HUES48 (cell line): ENCODE data around the gene ACOXL.

ENCODE experiments used
- H3K27ac ChIP-seq: one replicate; pipeline ENCODE4 v1.7.0; 2013; ENCODE audit warnings: low read depth, low read length, inconsistent platforms
- H3K27me3 ChIP-seq: 2 replicates; pipeline ENCODE4 v1.6.1; 2013; ENCODE audit warnings: mild to moderate bottlenecking, low read length; ENCODE audit not compliant: control insufficient read depth, insufficient read depth
- H3K36me3 ChIP-seq: 2 replicates; pipeline ENCODE4 v1.6.1; 2013; ENCODE audit warnings: low read length; ENCODE audit not compliant: control insufficient read depth, insufficient read depth
- H3K4me1 ChIP-seq: 2 replicates; pipeline ENCODE4 v1.6.1; 2013; ENCODE audit warnings: mild to moderate bottlenecking, low read length; ENCODE audit not compliant: control insufficient read depth, insufficient read depth
- H3K4me3 ChIP-seq: 2 replicates; pipeline ENCODE4 v1.5.1; 2013; ENCODE audit warnings: mild to moderate bottlenecking, low read depth, low read length
- H3K9ac ChIP-seq: 2 replicates; pipeline ENCODE4 v1.6.1; 2013; ENCODE audit warnings: mild to moderate bottlenecking, low read depth, low read length, moderate library complexity
- H3K9me3 ChIP-seq: 2 replicates; pipeline ENCODE4 v1.6.1; 2013; ENCODE audit warnings: low read length; ENCODE audit not compliant: control insufficient read depth, insufficient read depth

The ACOXL gene

GRCh38 chr2:110794951-110795350 lies 62.6 kb downstream of the ACOXL start:
- Histone ChIP-seq H3K27ac (no peak overlapping the region), H3K27me3 (no peaks in the 10 kb centered on the region), H3K9ac (no peak overlapping the region), H3K4me1 (no peaks in the 10 kb centered on the region), H3K9me3 (0 out of 2 replicates have a peak, but pooled peaks cover 3% of the 10 kb centered on the region), H3K36me3 (peaks cover 33% of the 10 kb centered on the region), H3K4me3 (no peak overlapping the region)

- Histone ChIP-seq H3K4me1 (peaks cover 14% of the 10 kb centered on the region), H3K36me3 (peaks cover 42% of the 10 kb centered on the region), H3K9ac (no peak overlapping the region), H3K9me3 (0 out of 2 replicates have a peak, but pooled peaks cover 3% of the 10 kb centered on the region), H3K27ac (no peak overlapping the region), H3K4me3 (no peak overlapping the region), H3K27me3 (no peaks in the 10 kb centered on the region)
Measured at GRCh38 chr2:110796716-110797301, 64.4 kb downstream of the ACOXL start.

GRCh38 chr2:110799376-110799775 lies 67.0 kb downstream of the ACOXL start:
- H3K9ac ChIP-seq: no peak overlapping the region
- H3K27me3 ChIP-seq: no peaks in the 10 kb centered on the region

GRCh38 chr2:110800611-110801402 lies 68.4 kb downstream of the ACOXL start:
- Histone ChIP-seq H3K9me3 (peaks cover 8% of the 10 kb centered on the region; the same call in 1 of the 2 replicates), H3K36me3 (peaks cover 46% of the 10 kb centered on the region), H3K4me3 (no peak overlapping the region), H3K4me1 (peaks cover 31% of the 10 kb centered on the region), H3K27ac (peak overlapping the region; percentile 76), H3K27me3 (no peaks in the 10 kb centered on the region), H3K9ac (no peak overlapping the region)

More at GRCh38 chr2:110799376-110799775, 67.0 kb downstream of the ACOXL start:
- Histone ChIP-seq H3K27ac (no peak overlapping the region), H3K4me3 (no peak overlapping the region), H3K4me1 (peaks cover 31% of the 10 kb centered on the region), H3K36me3 (peaks cover 39% of the 10 kb centered on the region), H3K9me3 (peaks cover 6% of the 10 kb centered on the region; the same call in 1 of the 2 replicates)

- no peaks in the 10 kb centered on the region for H3K27me3 ChIP-seq
- peaks cover 8% of the 10 kb centered on the region; the same call in 1 of the 2 replicates for H3K9me3 ChIP-seq
- peak overlapping the region; percentile 76 for H3K27ac ChIP-seq
- H3K4me1 ChIP-seq: peaks cover 31% of the 10 kb centered on the region
- H3K4me3 ChIP-seq: no peak overlapping the region; the same call in 1 of the 2 replicates
- H3K36me3 ChIP-seq: peaks cover 44% of the 10 kb centered on the region
- H3K9ac ChIP-seq: no peak overlapping the region
Measured at GRCh38 chr2:110802208-110802932, 70.0 kb downstream of the ACOXL start.

GRCh38 chr2:110804433-110804832 lies 72.1 kb downstream of the ACOXL start:
- peaks cover 6% of the 10 kb centered on the region; the same call in 1 of the 2 replicates for H3K9me3 ChIP-seq
- H3K9ac ChIP-seq: no peak overlapping the region
- no peaks in the 10 kb centered on the region for H3K27me3 ChIP-seq
- H3K27ac ChIP-seq: no peak overlapping the region
- H3K36me3 ChIP-seq: peaks cover 47% of the 10 kb centered on the region
- peaks cover 31% of the 10 kb centered on the region for H3K4me1 ChIP-seq
- no peak overlapping the region for H3K4me3 ChIP-seq

DNA sequence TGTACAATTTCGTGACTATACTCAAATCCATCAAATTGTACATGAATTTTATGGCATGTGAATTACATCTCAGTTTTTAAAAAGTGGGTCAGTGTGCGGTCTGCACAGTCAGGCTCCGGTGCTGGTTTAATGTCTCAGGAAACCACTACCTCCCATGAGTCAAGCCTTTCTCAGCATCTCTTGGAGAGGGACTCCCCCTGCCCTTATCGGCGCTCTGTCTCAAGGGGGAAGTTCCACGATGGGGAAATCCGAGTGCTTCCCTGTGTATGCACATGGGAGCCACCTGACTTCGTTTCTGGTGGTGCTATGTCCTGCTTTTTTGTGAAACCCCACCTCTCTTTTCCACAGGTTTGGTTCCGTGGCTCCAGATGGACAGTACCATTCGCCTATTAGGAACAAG lies 72.5 kb downstream of the ACOXL start:
- H3K27me3 ChIP-seq: no peaks in the 10 kb centered on the region
- H3K9me3 ChIP-seq: peaks cover 6% of the 10 kb centered on the region; the same call in 1 of the 2 replicates
- H3K27ac ChIP-seq: no peak overlapping the region
- H3K36me3 ChIP-seq: peaks cover 43% of the 10 kb centered on the region
- H3K9ac ChIP-seq: no peak overlapping the region
- H3K4me3 ChIP-seq: no peak overlapping the region
- peaks cover 31% of the 10 kb centered on the region for H3K4me1 ChIP-seq

DNA sequence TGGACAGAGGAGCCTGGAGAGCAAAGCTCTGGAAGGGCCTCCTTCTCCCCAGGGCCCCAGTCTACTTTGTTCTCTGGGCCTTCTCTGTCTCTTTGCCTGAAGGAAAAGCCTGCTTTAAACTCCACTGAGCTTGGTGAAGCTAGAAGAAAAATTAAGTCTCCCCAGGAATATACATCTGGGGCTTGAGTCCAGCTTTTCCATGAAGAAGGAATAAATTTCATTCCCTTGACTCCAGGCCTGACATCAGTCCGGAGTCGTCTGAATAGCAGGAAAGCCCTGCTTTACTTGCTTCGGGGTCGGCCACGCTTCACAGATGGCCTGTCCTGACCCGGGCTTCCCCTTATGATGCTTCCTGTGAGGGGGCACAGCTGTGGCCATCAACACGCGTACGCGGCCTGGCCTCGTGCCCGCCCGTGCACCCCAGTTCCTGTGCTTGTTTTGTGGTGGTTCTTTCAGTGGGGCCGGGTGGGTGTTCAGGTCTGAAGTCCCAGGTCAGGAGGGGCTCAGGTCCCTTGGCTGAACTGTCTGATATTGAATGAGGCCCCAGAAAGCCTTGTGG lies 73.6 kb downstream of the ACOXL start:
- H3K27ac ChIP-seq: no peak overlapping the region
- peaks cover 44% of the 10 kb centered on the region for H3K36me3 ChIP-seq
- H3K9ac ChIP-seq: no peak overlapping the region
- H3K27me3 ChIP-seq: no peaks in the 10 kb centered on the region
- H3K4me1 ChIP-seq: peaks cover 25% of the 10 kb centered on the region
- peaks cover 6% of the 10 kb centered on the region; the same call in 1 of the 2 replicates for H3K9me3 ChIP-seq
- no peak overlapping the region for H3K4me3 ChIP-seq

GRCh38 chr2:110807522-110807921 lies 75.1 kb downstream of the ACOXL start:
- Histone ChIP-seq H3K4me3 (no peak overlapping the region), H3K27ac (no peak overlapping the region), H3K9me3 (peaks cover 6% of the 10 kb centered on the region; the same call in 1 of the 2 replicates), H3K36me3 (peaks cover 43% of the 10 kb centered on the region), H3K27me3 (no peaks in the 10 kb centered on the region), H3K4me1 (peaks cover 13% of the 10 kb centered on the region), H3K9ac (no peak overlapping the region)

- no peak overlapping the region for H3K27ac ChIP-seq
- peaks cover 54% of the 10 kb centered on the region for H3K36me3 ChIP-seq
- H3K27me3 ChIP-seq: no peaks in the 10 kb centered on the region
- H3K9me3 ChIP-seq: no peaks in the 10 kb centered on the region
- no peak overlapping the region for H3K4me3 ChIP-seq
- peaks cover 4% of the 10 kb centered on the region for H3K4me1 ChIP-seq
- H3K9ac ChIP-seq: no peak overlapping the region
Measured at GRCh38 chr2:110810404-110810803, 78.0 kb downstream of the ACOXL start.
